Dendritic cell treated with granulocyte-macrophage colony-stimulating factor and Interleukin-4, amounts not matched to agents 40 ng/mL and 50 ng/mL, for 4 days (primary cell): ENCODE measurements around the gene DNTTIP2.
"Not testable (repeated sequence)": the region's sequence is repeated elsewhere in the genome, so short reads cannot be mapped to it uniquely, and the experiment has no call there.

Experiments used
- H3K27ac Mint-ChIP-seq: one replicate; pipeline ENCODE4 v1.8.0; 2022; ENCODE audit warnings: mild to moderate bottlenecking, mixed read lengths
- H3K27me3 Mint-ChIP-seq: one replicate; pipeline ENCODE4 v1.8.0; 2022; ENCODE audit warnings: mild to moderate bottlenecking, mixed read lengths
- H3K36me3 Mint-ChIP-seq: one replicate; pipeline ENCODE4 v1.8.0; 2022; ENCODE audit warnings: low read depth, mixed read lengths
- H3K4me1 Mint-ChIP-seq: one replicate; pipeline ENCODE4 v1.8.0; 2022; ENCODE audit warnings: low read depth, mixed read lengths
- H3K4me3 Mint-ChIP-seq: one replicate; pipeline ENCODE4 v1.8.0; 2022; ENCODE audit warnings: mild to moderate bottlenecking, moderate library complexity, mixed read lengths
- H3K9me3 Mint-ChIP-seq: one replicate; pipeline ENCODE4 v1.8.0; 2022; ENCODE audit warnings: mixed read lengths
- intact Hi-C: fragments of 100-400 bp; cut with micrococcal nuclease; formaldehyde crosslinking; loops from one replicate; pipeline ENCODE4 v1.15.0; 2022

DNTTIP2 gene

DNA sequence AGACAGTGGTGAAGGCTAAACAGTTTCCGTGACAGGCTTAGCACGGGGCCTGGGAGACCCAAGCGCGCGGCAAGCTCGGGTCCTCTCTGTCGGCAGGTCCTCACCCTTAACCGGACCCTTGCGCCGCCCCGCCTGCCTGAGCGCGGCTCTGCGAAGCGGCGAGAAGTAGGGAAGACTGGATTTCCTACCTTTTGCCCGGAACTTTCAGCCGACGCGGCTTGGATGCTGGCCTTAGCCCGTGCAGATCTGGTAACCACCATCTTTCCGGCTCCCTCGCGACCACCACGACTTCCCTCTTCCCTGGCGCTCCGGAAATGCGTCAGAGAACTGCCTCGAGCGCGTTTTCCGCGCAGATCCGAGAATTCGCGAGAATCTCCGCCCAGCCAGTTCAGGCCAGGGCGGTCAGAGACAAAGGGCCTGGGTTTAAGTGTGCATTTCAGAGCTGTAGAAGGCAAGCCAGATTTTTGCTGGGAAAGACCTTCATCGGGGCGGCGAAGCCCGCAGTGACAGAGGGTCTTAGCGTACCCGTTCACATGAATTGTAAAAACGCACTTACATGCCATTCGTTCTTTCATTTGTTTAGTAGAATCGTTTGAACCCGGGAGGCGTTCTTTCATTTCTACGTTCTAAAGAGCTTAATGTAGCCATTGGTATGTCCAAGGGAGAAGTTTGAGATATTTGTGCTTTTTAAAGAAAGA is at the start of gene DNTTIP2:
TSS of gene DNTTIP2 (minus strand) at position 318 of the 698 bp plus-strand sequence. CDS start at position 260, 58 bp downstream.
- Mint-ChIP-seq H3K27ac (peak within 1 kb of the TSS; percentile 95), H3K27me3 (no peaks in the 10 kb centered on the region), H3K36me3 (peaks cover 60% of the 10 kb centered on the region), H3K4me1 (peaks cover 43% of the 10 kb centered on the region), H3K4me3 (peak within 1 kb of the TSS; percentile 88), H3K9me3 (no peaks in the 10 kb centered on the region)
- intact Hi-C loops, result loop anchor here (1.0 to 2.0 kb wide), 2 partner anchors 30 to 32 kb away; partner anchors contain the start of gene GCLM

GRCh38 chr1:93925206-93925605 is 46.2 kb upstream of the DNTTIP2 start:
- Mint-ChIP-seq H3K27me3 (peaks cover 3% of the 10 kb centered on the region), H3K27ac (no peak overlapping the region), H3K4me3 (no peak overlapping the region), H3K36me3 (no peaks in the 10 kb centered on the region), H3K9me3 (peaks cover 6% of the 10 kb centered on the region), H3K4me1 (no peaks in the 10 kb centered on the region)
- intact Hi-C loops, result no loop called here

GRCh38 chr1:93919780-93920179 is 40.8 kb upstream of the DNTTIP2 start:
- H3K4me1 Mint-ChIP-seq, result no peaks in the 10 kb centered on the region
- intact Hi-C loops, result no loop called here
- H3K27ac Mint-ChIP-seq, result no peak overlapping the region
- H3K4me3 Mint-ChIP-seq, result no peak overlapping the region
- H3K36me3 Mint-ChIP-seq, result no peaks in the 10 kb centered on the region
- H3K27me3 Mint-ChIP-seq, result peaks cover 2% of the 10 kb centered on the region
- no peaks in the 10 kb centered on the region for H3K9me3 Mint-ChIP-seq

DNA sequence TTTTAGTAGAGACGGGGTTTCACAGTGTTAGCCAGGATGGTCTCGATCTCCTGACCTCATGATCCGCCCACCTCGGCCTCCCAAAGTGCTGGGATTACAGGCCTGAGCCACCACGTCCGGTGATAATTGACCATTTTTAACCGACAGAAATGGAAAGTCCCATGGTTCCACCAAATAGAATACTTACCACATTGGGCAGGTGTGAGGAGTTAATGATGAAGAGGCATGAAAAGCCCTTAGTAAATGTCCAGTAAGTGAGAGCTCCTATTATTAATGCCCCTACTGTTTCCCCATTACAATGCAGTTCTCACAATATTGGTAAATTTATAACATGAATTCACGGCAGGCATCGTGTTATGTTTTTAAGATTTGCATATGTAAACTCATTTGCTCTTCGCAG is 38.3 kb upstream of the DNTTIP2 start:
- no peaks in the 10 kb centered on the region for H3K9me3 Mint-ChIP-seq
- no peaks in the 10 kb centered on the region for H3K4me1 Mint-ChIP-seq
- no peak overlapping the region for H3K27ac Mint-ChIP-seq
- no peaks in the 10 kb centered on the region for H3K36me3 Mint-ChIP-seq
- intact Hi-C loops, result no loop called here
- peaks cover 11% of the 10 kb centered on the region for H3K27me3 Mint-ChIP-seq
- H3K4me3 Mint-ChIP-seq, result no peak overlapping the region

DNA sequence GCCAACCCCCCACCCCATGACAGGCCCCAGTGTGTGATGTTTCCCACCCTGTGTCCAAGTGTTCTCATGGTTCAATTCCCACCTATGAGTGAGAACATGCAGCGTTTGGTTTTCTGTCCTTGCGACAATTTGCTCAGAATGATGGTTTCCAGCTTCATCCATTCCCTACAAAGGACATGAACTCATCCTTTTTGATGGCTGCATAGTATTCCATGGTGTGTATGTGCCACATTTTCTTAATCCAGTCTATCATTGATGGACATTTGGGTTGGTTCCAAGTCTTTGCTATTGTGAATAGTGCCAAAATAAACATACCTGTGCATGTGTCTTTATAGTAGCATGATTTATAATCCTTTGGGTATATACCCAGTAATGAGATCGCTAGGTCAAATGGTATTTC is 31.9 kb upstream of the DNTTIP2 start:
- not testable (repeated sequence) for H3K4me3 Mint-ChIP-seq

GRCh38 chr1:93910305-93910704 is 31.3 kb upstream of the DNTTIP2 start:
- intact Hi-C loops, result no loop called here
- H3K36me3 Mint-ChIP-seq, result no peaks in the 10 kb centered on the region
- peaks cover 11% of the 10 kb centered on the region for H3K27me3 Mint-ChIP-seq
- no peak overlapping the region for H3K27ac Mint-ChIP-seq
- H3K9me3 Mint-ChIP-seq, result no peaks in the 10 kb centered on the region
- H3K4me1 Mint-ChIP-seq, result peaks cover 23% of the 10 kb centered on the region
- H3K4me3 Mint-ChIP-seq, result no peak overlapping the region

More for the DNA sequence above, 31.9 kb upstream of the DNTTIP2 start:
- H3K9me3 Mint-ChIP-seq, H3K27ac Mint-ChIP-seq, H3K36me3 Mint-ChIP-seq, intact Hi-C loops: not testable (repeated sequence)
- peaks cover 13% of the 10 kb centered on the region for H3K27me3 Mint-ChIP-seq
- H3K4me1 Mint-ChIP-seq, result peaks cover 23% of the 10 kb centered on the region

- H3K27ac Mint-ChIP-seq, result peak within 1 kb of the TSS; percentile 78
- no peaks in the 10 kb centered on the region for H3K9me3 Mint-ChIP-seq
- intact Hi-C loops, result loop anchor here (2.0 to 5.0 kb wide), 2 partner anchors 31 to 62 kb away; partner anchors contain the start of gene DNTTIP2
- H3K27me3 Mint-ChIP-seq, result peaks cover 11% of the 10 kb centered on the region
- H3K4me3 Mint-ChIP-seq, result peak within 1 kb of the TSS; percentile 82
- H3K36me3 Mint-ChIP-seq, result no peaks in the 10 kb centered on the region
- H3K4me1 Mint-ChIP-seq, result peaks cover 28% of the 10 kb centered on the region
Measured at GRCh38 chr1:93909146-93910050, 30.4 kb upstream of the DNTTIP2 start, which contains the start of gene GCLM. Gene GCLM, minus strand, starts transcription at chr1:93909430. Its CDS starts 267 bp downstream, at chr1:93909163.

GRCh38 chr1:93908394-93909145 is 29.6 kb upstream of the DNTTIP2 start:
- peak overlapping the region; percentile 82 for H3K4me3 Mint-ChIP-seq
- intact Hi-C loops, result loop anchor here (2.0 to 5.0 kb wide), 2 partner anchors 30 to 61 kb away; partner anchors contain the start of gene DNTTIP2
- H3K9me3 Mint-ChIP-seq, result no peaks in the 10 kb centered on the region
- H3K27me3 Mint-ChIP-seq, result peaks cover 7% of the 10 kb centered on the region
- no peaks in the 10 kb centered on the region for H3K36me3 Mint-ChIP-seq
- peaks cover 36% of the 10 kb centered on the region for H3K4me1 Mint-ChIP-seq
- peak overlapping the region; percentile 78 for H3K27ac Mint-ChIP-seq

DNA sequence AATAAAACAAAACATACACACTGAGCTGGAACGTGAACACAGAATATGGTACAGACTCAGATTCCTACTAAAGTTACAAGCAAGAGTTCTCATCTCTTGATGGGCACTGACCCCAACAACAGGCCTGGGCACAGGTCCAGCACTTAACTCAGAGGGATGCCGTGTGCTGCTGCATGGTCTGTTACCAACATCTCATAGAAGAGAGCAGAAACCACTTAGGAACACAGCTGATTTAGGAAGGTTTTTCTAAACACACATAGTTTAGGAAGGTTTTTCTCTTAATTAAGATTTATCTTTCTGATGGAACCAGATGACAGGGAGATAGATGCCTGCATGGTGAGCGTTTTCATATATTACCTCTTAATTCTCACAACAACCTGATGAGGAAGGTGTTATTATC is 28.7 kb upstream of the DNTTIP2 start:
- Mint-ChIP-seq H3K4me1 (peaks cover 36% of the 10 kb centered on the region), H3K27me3 (peaks cover 3% of the 10 kb centered on the region), H3K27ac (no peak overlapping the region), H3K4me3 (no peak overlapping the region), H3K9me3 (no peaks in the 10 kb centered on the region), H3K36me3 (no peaks in the 10 kb centered on the region)
- intact Hi-C loops, result loop anchor here (2.0 to 5.0 kb wide), 2 partner anchors 29 to 60 kb away; partner anchors contain the start of gene DNTTIP2

DNA sequence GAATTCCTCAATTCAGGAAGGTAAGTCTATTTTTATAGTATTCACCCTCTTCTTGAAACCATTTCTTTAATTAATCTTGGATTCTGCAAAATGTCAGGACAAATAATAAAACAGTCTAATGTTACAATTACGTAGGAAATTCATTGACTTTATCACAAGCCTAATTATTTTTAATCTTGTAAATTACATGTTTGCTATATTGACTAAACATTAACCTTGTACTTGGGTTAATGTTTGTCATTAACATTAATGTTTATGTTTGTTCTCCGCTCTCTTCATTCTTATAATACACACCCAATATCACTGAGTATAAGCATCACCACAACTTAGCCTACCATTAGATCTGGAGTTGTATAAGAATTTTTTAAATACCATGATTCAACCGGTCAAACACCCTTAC is 27.5 kb upstream of the DNTTIP2 start:
- no peak overlapping the region for H3K27ac Mint-ChIP-seq
- no peaks in the 10 kb centered on the region for H3K36me3 Mint-ChIP-seq
- peaks cover 36% of the 10 kb centered on the region for H3K4me1 Mint-ChIP-seq
- intact Hi-C loops, result loop anchor here (5.0 kb wide), 1 partner anchor 59 kb away; no protein-coding TSS in a partner anchor
- no peak overlapping the region for H3K4me3 Mint-ChIP-seq
- no peaks in the 10 kb centered on the region for H3K27me3 Mint-ChIP-seq
- no peaks in the 10 kb centered on the region for H3K9me3 Mint-ChIP-seq

DNA sequence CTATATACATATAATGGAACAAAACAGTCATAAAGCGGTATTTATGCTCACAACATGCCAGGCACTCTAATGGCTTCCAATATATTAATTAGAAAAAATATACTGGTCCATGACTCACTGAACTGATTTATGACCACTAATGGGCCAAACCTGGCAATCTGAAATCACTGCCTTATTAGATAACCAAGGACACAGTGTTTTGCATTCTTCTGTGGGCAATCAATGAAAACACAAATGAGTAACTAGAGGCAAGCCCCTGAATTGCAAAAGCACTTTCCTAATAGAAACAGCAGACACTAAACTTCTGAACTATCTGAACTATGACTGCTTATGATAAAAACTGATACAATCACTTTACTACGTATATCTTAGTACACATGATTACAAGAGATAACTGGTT is 26.7 kb upstream of the DNTTIP2 start:
- Mint-ChIP-seq H3K4me3 (no peak overlapping the region), H3K27me3 (no peaks in the 10 kb centered on the region), H3K4me1 (peaks cover 36% of the 10 kb centered on the region), H3K27ac (no peak overlapping the region), H3K36me3 (peaks cover 7% of the 10 kb centered on the region), H3K9me3 (no peaks in the 10 kb centered on the region)
- intact Hi-C loops, result loop anchor here (5.0 kb wide), 1 partner anchor 58 kb away; no protein-coding TSS in a partner anchor

- H3K27ac Mint-ChIP-seq, result no peak overlapping the region
- H3K36me3 Mint-ChIP-seq, result peaks cover 11% of the 10 kb centered on the region
- intact Hi-C loops, result loop anchor here (5.0 kb wide), 1 partner anchor 58 kb away; no protein-coding TSS in a partner anchor
- no peaks in the 10 kb centered on the region for H3K9me3 Mint-ChIP-seq
- H3K4me1 Mint-ChIP-seq, result peaks cover 36% of the 10 kb centered on the region
- no peak overlapping the region for H3K4me3 Mint-ChIP-seq
- no peaks in the 10 kb centered on the region for H3K27me3 Mint-ChIP-seq
Measured at GRCh38 chr1:93905051-93905450, 26.0 kb upstream of the DNTTIP2 start.

- Mint-ChIP-seq H3K27me3 (no peaks in the 10 kb centered on the region), H3K36me3 (peaks cover 17% of the 10 kb centered on the region), H3K4me3 (no peak overlapping the region), H3K4me1 (peaks cover 31% of the 10 kb centered on the region), H3K27ac (peak overlapping the region; percentile 66), H3K9me3 (no peaks in the 10 kb centered on the region)
- intact Hi-C loops, result no loop called here
Measured at GRCh38 chr1:93904228-93904627, 25.2 kb upstream of the DNTTIP2 start.
